Inflammatory macrophage (primary cell): Measurements from ENCODE around the gene ATP5F1D.
"Not testable (repeated sequence)": the region's sequence is repeated elsewhere in the genome, so short reads cannot be mapped to it uniquely, and the experiment has no call there.

Source experiments
- DNase-seq, 2 donors: peaks; one replicate each; pipeline ENCODE4 v3.0.0-alpha.2; 2020 to 2022

Gene ATP5F1D

GRCh38 chr19:1233115-1233667 is 8.4 kb upstream of the ATP5F1D start:
- DNase-seq, result no peak

- DNase-seq, result no peak
Measured at GRCh38 chr19:1234051-1234954, 7.2 kb upstream of the ATP5F1D start.

GRCh38 chr19:1234955-1235380 is 6.6 kb upstream of the ATP5F1D start:
- no peak for DNase-seq

GRCh38 chr19:1235625-1236538 is 5.7 kb upstream of the ATP5F1D start:
- DNase-seq, result no peak

- no peak for DNase-seq
Measured at GRCh38 chr19:1236576-1236975, 5.0 kb upstream of the ATP5F1D start.

- DNase-seq, result no peak
Measured at GRCh38 chr19:1237027-1237659, 4.4 kb upstream of the ATP5F1D start.

GRCh38 chr19:1237754-1238368 is 3.7 kb upstream of the ATP5F1D start, which contains the start of gene CBARP:
TSS of gene CBARP (minus strand) at chr19:1238005. CDS start at chr19:1236100, 1,905 bp downstream.
- peak in 1 of 2 donors; percentile 54 for DNase-seq

- DNase-seq, result no peak
Measured at GRCh38 chr19:1238369-1239303, 2.9 kb upstream of the ATP5F1D start.

- DNase-seq, result peak in 1 of 2 donors; percentile 24
Measured at GRCh38 chr19:1239420-1239795, 2.1 kb upstream of the ATP5F1D start.

- DNase-seq, result peak; percentile 90 to 97
Measured at GRCh38 chr19:1239796-1240737, 1.5 kb upstream of the ATP5F1D start.

GRCh38 chr19:1240925-1241324 is 626 bp upstream of the ATP5F1D start:
- no peak for DNase-seq

GRCh38 chr19:1243768-1244692 is 2.5 kb downstream of the ATP5F1D start:
- peak; percentile 78 to 85 for DNase-seq

GRCh38 chr19:1244693-1245451 is 3.3 kb downstream of the ATP5F1D start:
- DNase-seq, result peak; percentile 83 to 87

GRCh38 chr19:1245494-1246264 is 4.1 kb downstream of the ATP5F1D start:
- DNase-seq, result peak in 1 of 2 donors; percentile 46

GRCh38 chr19:1246265-1247087 is 4.9 kb downstream of the ATP5F1D start:
- not testable (repeated sequence) for DNase-seq

GRCh38 chr19:1247748-1248138 is 6.2 kb downstream of the ATP5F1D start:
- DNase-seq, result no peak
